Measurements from ENCODE around the gene RASA4B. TPM values are rescaled to one million over a fixed set of nuclear protein-coding genes. Genes with fewer than 3 reads are reported as not detected.

RASA4B gene
- total and polyA plus RNA-seq, 2 experiments from 2014 or later, result 0.99 to 1.5 TPM

- TF ChIP-seq REST (IDR thresholded peaks at IDR 0.05; ENCODE audit: unreplicated experiment) (no peak), ZNF114 (CRISPR knock-in tag; IDR thresholded peaks at IDR 0.05) (no peak), NANOG (IDR thresholded peaks at IDR 0.05; ENCODE audit: borderline replicate concordance) (no peak), EZH2 (IDR thresholded peaks at IDR 0.05; ENCODE audit: low read depth, unreplicated experiment) (no peak), ETS1 (IDR thresholded peaks at IDR 0.05) (no peak)
Measured at GRCh38 chr7:102460467-102460866, 57.1 kb downstream of the RASA4B start (continued).

GRCh38 chr7:102459221-102459844 is 58.2 kb downstream of the RASA4B start:
- Histone ChIP-seq H3K4me3 (no peak overlapping the region), H3K36me3 (ENCODE audit: insufficient read depth) (peaks cover 7% of the 10 kb centered on the region; the same call in 1 of the 2 replicates), H3K27ac (ENCODE audit: low read depth) (no peak overlapping the region), H3K4me1 (ENCODE audit: insufficient read depth) (0 out of 2 replicates have a peak, but pooled peaks cover 5% of the 10 kb centered on the region), H3F3A (replicated peaks; ENCODE audit: low read depth) (no peaks in the 10 kb centered on the region), H3K9me2 (ENCODE audit: insufficient read depth) (no peaks in the 10 kb centered on the region), H4K20me1 (replicated peaks; ENCODE audit: insufficient read depth) (no peaks in the 10 kb centered on the region; the same call in 1 of the 2 replicates), H2AFZ (no peak overlapping the region), H3K4me2 (no peak overlapping the region), H3K79me2 (replicated peaks; ENCODE audit: insufficient read depth) (peaks cover 18% of the 10 kb centered on the region), H3K27me3 (ENCODE audit: insufficient read depth) (no peaks in the 10 kb centered on the region)
- H3K36me3 Mint-ChIP-seq (ENCODE audit: low read depth), result peaks cover 28% of the 10 kb centered on the region
- DNase-seq (ENCODE audit: low spot score) (no peak), ATAC-seq (no peak)
- H3K4me3 Mint-ChIP-seq, result no peak overlapping the region
- H3K9me3 Mint-ChIP-seq, result 0 out of 3 replicates have a peak, but pooled peaks cover 3% of the 10 kb centered on the region
- peaks cover 9% of the 10 kb centered on the region for H3K27me3 Mint-ChIP-seq (ENCODE audit: insufficient read depth, low read depth, poor library complexity)
- no peak overlapping the region for H3K27ac Mint-ChIP-seq
- peaks cover 8% of the 10 kb centered on the region for H3K4me1 Mint-ChIP-seq
- no peak for TF ChIP-seq CREB1 (CRISPR knock-in tag; IDR thresholded peaks at IDR 0.05; ENCODE audit: low read depth)
- TF ChIP-seq EZH2 (IDR thresholded peaks at IDR 0.05; ENCODE audit: low read depth, unreplicated experiment), result no peak
- TF ChIP-seq CTCF (conservative IDR thresholded peaks at IDR 0.05; ENCODE audit: low read depth in 2 of 2), result no peak
- no peak for TF ChIP-seq ZNF331 (CRISPR knock-in tag; IDR thresholded peaks at IDR 0.05; ENCODE audit: low read depth)
- no peak for TF ChIP-seq REST (IDR thresholded peaks at IDR 0.05; ENCODE audit: unreplicated experiment)
- no peak for TF ChIP-seq POLR2AphosphoS5 (IDR thresholded peaks at IDR 0.05; ENCODE audit: low read depth)
